ENCODE measurements around the gene TBC1D20.
"Not testable (repeated sequence)": the region's sequence is repeated elsewhere in the genome, so short reads cannot be mapped to it uniquely, and the experiment has no call there.

Gene TBC1D20

DNA sequence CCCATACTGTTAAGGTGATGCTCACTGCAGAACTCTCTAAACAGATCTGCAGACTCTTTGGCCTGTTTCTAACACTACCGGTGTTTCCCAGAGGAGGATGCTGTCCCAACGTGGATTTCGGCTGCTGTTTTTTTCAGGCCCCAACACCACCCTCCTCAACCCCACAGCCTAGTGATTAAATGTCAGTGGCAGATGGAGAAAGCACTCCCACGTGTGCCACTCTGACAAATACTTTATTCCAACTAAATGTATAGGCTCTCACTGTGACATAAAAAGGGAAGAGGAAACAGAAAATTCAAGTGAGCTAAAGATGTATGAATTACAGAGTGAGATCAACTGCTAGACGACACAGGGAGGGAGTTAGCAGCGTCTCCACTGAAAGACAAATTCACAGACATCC is 3.6 kb downstream of the TBC1D20 start:
- H3K27me3 ChIP-seq (ENCODE audit: control insufficient read depth in 5 of 5, insufficient read depth in 4 of 5, low read length in 5 of 5) = no peaks in the 10 kb centered on the region
- H3K36me3 ChIP-seq (ENCODE audit: control insufficient read depth in 5 of 5, insufficient read depth in 5 of 5, low read length in 5 of 5) = no peaks in the 10 kb centered on the region
- peak overlapping the region in 2 of 5 donors; percentile 29 to 59 for H3K9ac ChIP-seq (ENCODE audit: low read length in 5 of 5)
- peak overlapping the region in 1 of 5 donors; percentile 11 for H3K4me3 ChIP-seq (ENCODE audit: low read depth in 1 of 5, low read length in 5 of 5)
- peaks cover 2 to 47% (median 37%) of the 10 kb centered on the region in 5 donors for H3K4me1 ChIP-seq (ENCODE audit: control insufficient read depth in 5 of 5, insufficient read depth in 5 of 5, low read length in 5 of 5)
- no peaks in the 10 kb centered on the region for H3K9me3 ChIP-seq (ENCODE audit: control insufficient read depth in 5 of 5, low read length in 5 of 5)
- no peak overlapping the region for H3K27ac ChIP-seq (ENCODE audit: low read depth, low read length)

DNA sequence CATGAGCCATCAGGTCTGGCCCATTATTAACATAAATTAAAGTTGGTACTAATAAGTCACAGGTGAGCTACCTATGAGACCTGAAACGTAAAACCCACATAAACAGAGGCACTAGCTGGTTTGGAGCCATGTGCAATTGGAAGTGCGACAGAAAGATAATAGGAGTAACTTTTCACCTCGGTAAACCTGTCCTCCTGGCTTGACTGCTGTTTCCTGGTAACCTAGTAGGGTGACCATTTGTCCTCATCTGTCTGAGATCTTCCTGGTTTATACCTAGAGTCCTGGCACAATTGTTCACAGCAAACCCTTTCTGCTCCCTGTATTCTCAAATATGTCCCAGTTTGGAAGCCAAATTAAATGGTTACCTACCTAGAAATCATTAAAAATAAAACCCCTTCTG is 7.4 kb downstream of the TBC1D20 start:
- H3K9me3 ChIP-seq (ENCODE audit: control insufficient read depth in 5 of 5, low read length in 5 of 5) = no peaks in the 10 kb centered on the region
- peaks cover 0 to 26% (median 15%) of the 10 kb centered on the region in 5 donors for H3K4me1 ChIP-seq (ENCODE audit: control insufficient read depth in 5 of 5, insufficient read depth in 5 of 5, low read length in 5 of 5)

DNA sequence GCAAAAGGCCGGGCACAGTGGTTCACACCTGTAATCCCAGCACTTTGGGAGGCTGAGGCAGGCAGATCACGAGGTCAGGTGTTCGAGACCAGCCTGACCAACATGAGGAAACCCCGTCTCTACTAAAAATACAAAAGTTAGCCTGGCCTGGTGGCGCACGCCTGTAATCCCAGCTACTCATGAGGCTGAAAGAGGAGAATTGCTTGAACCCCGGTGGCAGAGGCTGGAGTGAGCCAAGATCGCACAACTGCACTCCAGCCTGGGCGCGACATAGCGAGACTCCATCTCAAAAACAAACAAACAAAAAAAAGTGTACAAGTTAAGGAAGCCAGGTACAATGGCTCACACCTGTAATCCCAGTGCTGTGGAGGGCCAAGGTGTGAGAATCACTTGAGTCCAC is 10.3 kb downstream of the TBC1D20 start:
- not testable (repeated sequence) for H3K9me3 ChIP-seq (ENCODE audit: control insufficient read depth in 5 of 5, low read length in 5 of 5); H3K27ac ChIP-seq (ENCODE audit: low read depth, low read length); H3K27me3 ChIP-seq (ENCODE audit: control insufficient read depth in 5 of 5, insufficient read depth in 4 of 5, low read length in 5 of 5); H3K4me3 ChIP-seq (ENCODE audit: low read depth in 1 of 5, low read length in 5 of 5); H3K4me1 ChIP-seq (ENCODE audit: control insufficient read depth in 5 of 5, insufficient read depth in 5 of 5, low read length in 5 of 5); H3K36me3 ChIP-seq (ENCODE audit: control insufficient read depth in 5 of 5, insufficient read depth in 5 of 5, low read length in 5 of 5)
- H3K9ac ChIP-seq (ENCODE audit: low read length in 5 of 5) = peak overlapping the region in 1 of 5 donors; percentile 17

More for the DNA sequence above, 7.4 kb downstream of the TBC1D20 start:
- Histone ChIP-seq H3K27me3 (ENCODE audit: control insufficient read depth in 5 of 5, insufficient read depth in 4 of 5, low read length in 5 of 5) (no peaks in the 10 kb centered on the region), H3K9ac (ENCODE audit: low read length in 5 of 5) (no peak overlapping the region), H3K27ac (ENCODE audit: low read depth, low read length) (no peak overlapping the region), H3K36me3 (ENCODE audit: control insufficient read depth in 5 of 5, insufficient read depth in 5 of 5, low read length in 5 of 5) (peaks cover 0 to 3% (median 0%) of the 10 kb centered on the region in 5 donors), H3K4me3 (ENCODE audit: low read depth in 1 of 5, low read length in 5 of 5) (no peak overlapping the region)

DNA sequence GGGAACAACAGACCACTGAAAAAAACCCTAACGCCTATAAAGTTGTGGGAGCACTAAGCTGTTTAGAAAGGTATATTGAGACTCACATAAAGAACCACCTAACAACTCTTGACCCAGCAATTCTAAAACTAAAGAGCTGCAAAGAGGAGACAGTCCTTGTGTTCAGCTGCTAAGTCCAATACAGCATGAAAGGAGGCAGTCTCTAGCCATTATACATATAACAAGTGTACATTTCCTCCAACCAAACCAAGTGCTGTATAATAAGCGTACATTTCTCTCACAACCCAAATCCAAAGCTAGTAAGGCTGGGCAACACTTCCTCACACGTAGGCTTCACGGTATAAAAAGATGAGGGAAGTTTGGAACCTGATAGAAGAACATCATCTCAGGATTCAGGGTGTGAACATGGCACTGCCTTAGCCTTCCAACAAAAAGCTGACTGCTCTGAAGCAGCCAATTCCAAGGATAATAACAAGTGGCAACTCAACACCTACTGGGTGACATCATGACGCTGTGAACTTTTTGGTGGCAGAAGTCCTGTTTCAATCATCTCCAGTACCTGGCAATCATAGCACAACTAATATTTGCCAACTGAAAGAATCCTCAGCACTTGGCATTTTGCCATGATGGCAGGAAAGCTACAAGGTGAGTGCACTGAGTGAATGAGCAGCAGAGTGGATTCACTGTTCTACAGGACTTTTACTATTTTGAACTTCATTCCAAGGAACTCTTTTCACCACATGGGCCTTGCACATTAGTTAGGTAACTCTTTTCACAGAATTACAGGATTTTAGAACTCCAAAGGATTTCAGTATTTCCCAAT is 16.6 kb downstream of the TBC1D20 start:
- Histone ChIP-seq H3K27ac (ENCODE audit: low read depth, low read length) (peak overlapping the region; percentile 25), H3K27me3 (ENCODE audit: control insufficient read depth in 5 of 5, insufficient read depth in 4 of 5, low read length in 5 of 5) (no peaks in the 10 kb centered on the region), H3K4me1 (ENCODE audit: control insufficient read depth in 5 of 5, insufficient read depth in 5 of 5, low read length in 5 of 5) (peaks cover 6 to 19% (median 14%) of the 10 kb centered on the region in 5 donors), H3K9ac (ENCODE audit: low read length in 5 of 5) (peak overlapping the region in 1 of 5 donors; percentile 4), H3K4me3 (ENCODE audit: low read depth in 1 of 5, low read length in 5 of 5) (no peak overlapping the region), H3K9me3 (ENCODE audit: control insufficient read depth in 5 of 5, low read length in 5 of 5) (no peaks in the 10 kb centered on the region), H3K36me3 (ENCODE audit: control insufficient read depth in 5 of 5, insufficient read depth in 5 of 5, low read length in 5 of 5) (peaks cover 10 to 48% (median 42%) of the 10 kb centered on the region in 5 donors)

DNA sequence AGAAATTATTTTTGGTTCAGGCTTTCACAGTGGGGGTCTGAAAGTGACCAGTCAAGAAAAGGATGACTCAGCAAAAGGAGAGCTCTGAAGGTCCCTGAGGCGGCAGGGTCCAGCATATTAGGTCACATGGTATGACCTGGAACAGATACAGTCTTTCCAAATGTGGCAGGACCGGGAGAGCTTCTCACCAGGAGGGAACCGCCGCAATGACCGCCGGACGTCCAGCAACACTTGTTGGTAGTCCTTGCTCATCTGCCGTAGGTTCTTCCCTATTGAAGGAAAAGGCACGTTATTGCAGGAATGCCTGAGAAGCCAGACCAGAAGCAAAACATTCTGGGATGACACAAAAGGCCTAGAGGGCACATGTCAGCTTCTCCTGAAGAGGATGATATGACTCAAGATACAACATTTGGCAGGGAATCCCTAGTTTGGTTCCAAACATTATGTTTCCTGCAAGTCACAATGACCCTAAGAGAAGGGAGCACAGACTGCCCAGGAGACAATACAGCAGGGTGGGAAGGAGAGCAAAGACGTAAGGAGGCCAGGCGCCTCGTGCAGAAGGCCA is 17.4 kb downstream of the TBC1D20 start:
- Histone ChIP-seq H3K36me3 (ENCODE audit: control insufficient read depth in 5 of 5, insufficient read depth in 5 of 5, low read length in 5 of 5) (peaks cover 10 to 56% (median 50%) of the 10 kb centered on the region in 5 donors), H3K4me3 (ENCODE audit: low read depth in 1 of 5, low read length in 5 of 5) (no peak overlapping the region), H3K9me3 (ENCODE audit: control insufficient read depth in 5 of 5, low read length in 5 of 5) (no peaks in the 10 kb centered on the region), H3K9ac (ENCODE audit: low read length in 5 of 5) (peak overlapping the region in 2 of 5 donors; percentile 4 to 41), H3K4me1 (ENCODE audit: control insufficient read depth in 5 of 5, insufficient read depth in 5 of 5, low read length in 5 of 5) (peaks cover 6 to 19% (median 14%) of the 10 kb centered on the region in 5 donors), H3K27ac (ENCODE audit: low read depth, low read length) (peak overlapping the region; percentile 25), H3K27me3 (ENCODE audit: control insufficient read depth in 5 of 5, insufficient read depth in 4 of 5, low read length in 5 of 5) (no peaks in the 10 kb centered on the region)

DNA sequence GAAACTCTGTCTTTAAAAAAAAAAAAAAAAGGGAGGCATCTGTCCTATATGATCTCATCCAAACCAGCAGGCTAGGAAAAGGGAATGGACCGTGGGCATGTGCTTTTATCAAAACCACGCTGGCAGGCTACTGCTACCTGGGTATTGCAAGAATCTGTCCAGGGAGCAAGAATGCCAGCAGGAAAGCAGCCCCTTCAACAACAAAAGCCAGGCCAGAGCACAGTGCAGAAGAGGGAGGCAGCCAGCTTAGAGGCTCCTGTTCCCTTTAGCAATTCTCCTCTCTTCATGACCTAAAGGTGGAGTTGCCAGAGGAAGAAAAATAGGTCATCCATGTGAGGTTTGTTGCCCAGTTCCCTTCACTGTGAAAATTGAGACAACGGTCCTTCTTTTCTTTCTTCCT is 18.2 kb downstream of the TBC1D20 start:
- Histone ChIP-seq H3K27me3 (ENCODE audit: control insufficient read depth in 5 of 5, insufficient read depth in 4 of 5, low read length in 5 of 5) (no peaks in the 10 kb centered on the region), H3K9me3 (ENCODE audit: control insufficient read depth in 5 of 5, low read length in 5 of 5) (no peaks in the 10 kb centered on the region), H3K4me3 (ENCODE audit: low read depth in 1 of 5, low read length in 5 of 5) (no peak overlapping the region), H3K36me3 (ENCODE audit: control insufficient read depth in 5 of 5, insufficient read depth in 5 of 5, low read length in 5 of 5) (peaks cover 10 to 64% (median 57%) of the 10 kb centered on the region in 5 donors), H3K9ac (ENCODE audit: low read length in 5 of 5) (no peak overlapping the region), H3K27ac (ENCODE audit: low read depth, low read length) (no peak overlapping the region), H3K4me1 (ENCODE audit: control insufficient read depth in 5 of 5, insufficient read depth in 5 of 5, low read length in 5 of 5) (peaks cover 6 to 19% (median 18%) of the 10 kb centered on the region in 5 donors)

DNA sequence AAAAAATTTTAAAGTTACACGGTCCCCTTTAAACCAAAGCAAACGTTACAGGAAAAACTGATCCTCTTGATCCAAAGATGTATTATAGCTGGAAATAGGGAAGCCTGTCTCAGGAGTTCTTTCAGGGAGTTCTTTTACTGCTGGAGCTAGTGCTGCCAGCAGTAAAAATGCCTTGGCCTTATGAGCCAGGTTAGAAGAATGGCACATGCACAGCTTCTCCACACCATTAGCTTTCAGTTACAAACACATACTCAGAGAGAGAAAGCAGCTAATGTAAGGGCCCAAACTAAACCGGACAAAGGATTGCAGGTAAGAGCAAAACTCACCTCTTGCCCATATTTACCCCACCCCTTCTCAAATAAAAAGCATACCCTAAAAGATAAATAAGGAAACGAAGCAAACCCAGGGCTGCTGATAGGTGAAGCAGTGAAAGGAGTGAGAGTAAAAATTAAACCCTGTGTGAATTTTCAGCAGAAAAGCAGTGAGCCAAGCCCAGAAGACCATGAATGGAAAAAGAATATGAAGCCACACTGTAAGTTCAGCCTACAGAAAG is 19.0 kb downstream of the TBC1D20 start:
- H3K9me3 ChIP-seq (ENCODE audit: control insufficient read depth in 5 of 5, low read length in 5 of 5) = no peaks in the 10 kb centered on the region
- H3K4me1 ChIP-seq (ENCODE audit: control insufficient read depth in 5 of 5, insufficient read depth in 5 of 5, low read length in 5 of 5) = peaks cover 6 to 27% (median 25%) of the 10 kb centered on the region in 5 donors
- no peaks in the 10 kb centered on the region for H3K27me3 ChIP-seq (ENCODE audit: control insufficient read depth in 5 of 5, insufficient read depth in 4 of 5, low read length in 5 of 5)
- H3K4me3 ChIP-seq (ENCODE audit: low read depth in 1 of 5, low read length in 5 of 5) = no peak overlapping the region
- H3K36me3 ChIP-seq (ENCODE audit: control insufficient read depth in 5 of 5, insufficient read depth in 5 of 5, low read length in 5 of 5) = peaks cover 10 to 72% (median 66%) of the 10 kb centered on the region in 5 donors
- no peak overlapping the region for H3K27ac ChIP-seq (ENCODE audit: low read depth, low read length)
- no peak overlapping the region for H3K9ac ChIP-seq (ENCODE audit: low read length in 5 of 5)

DNA sequence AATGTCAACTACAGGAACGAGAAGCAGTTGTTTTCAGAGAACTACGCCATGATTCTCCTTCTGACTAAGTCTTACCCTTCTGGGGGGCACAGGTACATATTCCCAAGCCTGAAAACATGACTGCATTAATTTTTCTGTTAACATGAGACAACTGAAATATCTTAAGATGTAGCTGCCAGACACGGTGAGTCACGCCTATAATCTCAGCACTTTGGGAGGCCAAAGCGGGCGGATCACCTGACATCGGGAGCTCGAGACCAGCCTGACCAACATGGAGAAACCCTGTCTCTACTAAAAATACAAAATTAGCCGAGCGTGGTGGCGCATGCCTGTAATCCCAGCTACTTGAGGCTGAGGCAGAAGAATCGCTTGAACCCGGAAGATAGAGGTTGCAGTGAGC is 21.7 kb downstream of the TBC1D20 start:
- H3K9ac ChIP-seq (ENCODE audit: low read length in 5 of 5) = no peak overlapping the region
- H3K9me3 ChIP-seq (ENCODE audit: control insufficient read depth in 5 of 5, low read length in 5 of 5) = no peaks in the 10 kb centered on the region
- H3K36me3 ChIP-seq (ENCODE audit: control insufficient read depth in 5 of 5, insufficient read depth in 5 of 5, low read length in 5 of 5) = peaks cover 10 to 83% (median 80%) of the 10 kb centered on the region in 5 donors
- H3K4me3 ChIP-seq (ENCODE audit: low read depth in 1 of 5, low read length in 5 of 5) = no peak overlapping the region
- no peak overlapping the region for H3K27ac ChIP-seq (ENCODE audit: low read depth, low read length)
- H3K4me1 ChIP-seq (ENCODE audit: control insufficient read depth in 5 of 5, insufficient read depth in 5 of 5, low read length in 5 of 5) = peaks cover 6 to 31% (median 24%) of the 10 kb centered on the region in 5 donors
- H3K27me3 ChIP-seq (ENCODE audit: control insufficient read depth in 5 of 5, insufficient read depth in 4 of 5, low read length in 5 of 5) = no peaks in the 10 kb centered on the region

DNA sequence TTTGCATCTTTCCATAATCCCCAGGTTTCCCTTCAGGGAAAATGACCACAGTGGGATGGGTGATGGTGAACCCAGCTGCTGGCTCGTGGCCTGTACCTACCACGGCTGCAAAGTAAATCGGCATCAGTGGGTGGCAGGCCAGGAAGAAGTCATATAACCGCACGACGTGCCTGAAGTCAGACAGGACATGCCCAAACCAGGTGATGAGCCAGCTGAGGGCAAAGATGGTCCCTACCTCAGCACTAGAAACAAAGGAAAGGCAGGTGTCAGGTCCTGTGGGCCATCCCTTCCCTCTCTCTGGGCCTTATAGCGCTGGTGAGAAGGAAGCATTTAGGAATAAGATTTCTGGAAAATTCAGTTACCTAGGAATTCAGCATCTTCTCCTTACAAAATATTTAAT is 22.2 kb downstream of the TBC1D20 start:
- Histone ChIP-seq H3K27ac (ENCODE audit: low read depth, low read length) (no peak overlapping the region), H3K9me3 (ENCODE audit: control insufficient read depth in 5 of 5, low read length in 5 of 5) (no peaks in the 10 kb centered on the region), H3K4me3 (ENCODE audit: low read depth in 1 of 5, low read length in 5 of 5) (no peak overlapping the region), H3K27me3 (ENCODE audit: control insufficient read depth in 5 of 5, insufficient read depth in 4 of 5, low read length in 5 of 5) (no peaks in the 10 kb centered on the region), H3K36me3 (ENCODE audit: control insufficient read depth in 5 of 5, insufficient read depth in 5 of 5, low read length in 5 of 5) (peaks cover 10 to 86% (median 85%) of the 10 kb centered on the region in 5 donors), H3K4me1 (ENCODE audit: control insufficient read depth in 5 of 5, insufficient read depth in 5 of 5, low read length in 5 of 5) (peaks cover 5 to 26% (median 20%) of the 10 kb centered on the region in 5 donors), H3K9ac (ENCODE audit: low read length in 5 of 5) (no peak overlapping the region)

Data from subcutaneous abdominal adipose tissue (tissue), 5 donors.